KMS-11 (cell line): ENCODE data around the gene GOLGA3.

ENCODE experiments used
- H2AFZ ChIP-seq: fragments of 200-600 bp; sonication (generic); 2 replicates; pipeline ENCODE4 v1.6.1; 2016; ENCODE audit warnings: antibody characterized with exemption, mixed run types, low read depth
- H3K27ac ChIP-seq: fragments of 200-600 bp; sonication (generic); 2 replicates; pipeline ENCODE4 v1.6.1; 2016; ENCODE audit warnings: mild to moderate bottlenecking, mixed run types
- H3K27me3 ChIP-seq: fragments of 200-600 bp; sonication (generic); 2 replicates; pipeline ENCODE4 v1.6.1; 2017; ENCODE audit warnings: mild to moderate bottlenecking, low read depth, mixed run types, moderate library complexity; ENCODE audit not compliant: insufficient read depth
- H3K36me3 ChIP-seq: fragments of 200-600 bp; sonication (generic); 2 replicates; pipeline ENCODE4 v1.6.1; 2017; ENCODE audit warnings: mild to moderate bottlenecking, mixed run types; ENCODE audit not compliant: insufficient read depth
- H3K4me1 ChIP-seq: fragments of 200-600 bp; sonication (generic); 2 replicates; pipeline ENCODE4 v1.6.1; 2016; ENCODE audit warnings: mild to moderate bottlenecking, low read depth, mixed run types; ENCODE audit not compliant: poor library complexity, severe bottlenecking
- H3K4me2 ChIP-seq: fragments of 200-600 bp; sonication (generic); 2 replicates; pipeline ENCODE4 v1.7.0; 2016; ENCODE audit warnings: mild to moderate bottlenecking, mixed run types
- H3K4me3 ChIP-seq: fragments of 200-600 bp; sonication (generic); IDR thresholded peaks from 2 replicates; pipeline ENCODE4 v1.6.1; 2017; ENCODE audit warnings: low read depth, low read length, mixed read lengths; ENCODE audit not compliant: insufficient read depth
- H3K79me2 ChIP-seq: fragments of 200-600 bp; sonication (generic); 2 replicates; pipeline ENCODE4 v1.6.1; 2016; ENCODE audit warnings: low read depth, mixed run types; ENCODE audit not compliant: insufficient read depth
- H3K9ac ChIP-seq: fragments of 200-600 bp; sonication (generic); 2 replicates; pipeline ENCODE4 v1.6.1; 2016; ENCODE audit warnings: mild to moderate bottlenecking, mixed run types
- H4K20me1 ChIP-seq: fragments of 200-600 bp; sonication (generic); 2 replicates; pipeline ENCODE4 v1.6.1; 2016; ENCODE audit warnings: mild to moderate bottlenecking, mixed run types; ENCODE audit not compliant: insufficient read depth
- CTCF ChIP-seq: fragments of 200-600 bp; sonication (generic); conservative IDR thresholded peaks from 2 replicates; pipeline ENCODE4 v1.6.1; 2017; ENCODE audit warnings: low read depth, mild to moderate bottlenecking, antibody characterized with exemption, low read length, moderate library complexity, mixed read lengths

GOLGA3 gene

GRCh38 chr12:132740313-132740646, 88.4 kb downstream of the GOLGA3 start:
- H4K20me1 ChIP-seq: no peaks in the 10 kb centered on the region
- no peak overlapping the region for H3K4me3 ChIP-seq
- H3K79me2 ChIP-seq: no peaks in the 10 kb centered on the region
- TF ChIP-seq CTCF: no peak
- no peaks in the 10 kb centered on the region; the same call in 1 of the 2 replicates for H3K36me3 ChIP-seq
- no peak overlapping the region for H2AFZ ChIP-seq
- H3K27ac ChIP-seq: no peak overlapping the region
- H3K9ac ChIP-seq: no peak overlapping the region
- H3K27me3 ChIP-seq: no peaks in the 10 kb centered on the region
- H3K4me1 ChIP-seq: no peaks in the 10 kb centered on the region
- H3K4me2 ChIP-seq: no peak overlapping the region

GRCh38 chr12:132739600-132740312, 88.9 kb downstream of the GOLGA3 start:
- Histone ChIP-seq H3K9ac (no peak overlapping the region), H2AFZ (no peak overlapping the region), H3K4me2 (no peak overlapping the region), H3K4me1 (no peaks in the 10 kb centered on the region), H3K79me2 (no peaks in the 10 kb centered on the region), H3K27me3 (no peaks in the 10 kb centered on the region), H4K20me1 (no peaks in the 10 kb centered on the region), H3K36me3 (no peaks in the 10 kb centered on the region; the same call in 1 of the 2 replicates), H3K4me3 (no peak overlapping the region), H3K27ac (no peak overlapping the region)
- no peak for TF ChIP-seq CTCF

GRCh38 chr12:132736913-132737312, 91.8 kb downstream of the GOLGA3 start:
- Histone ChIP-seq H3K4me1 (no peaks in the 10 kb centered on the region), H4K20me1 (no peaks in the 10 kb centered on the region), H3K9ac (no peak overlapping the region), H3K79me2 (no peaks in the 10 kb centered on the region), H3K4me3 (no peak overlapping the region), H3K4me2 (no peak overlapping the region), H3K27me3 (no peaks in the 10 kb centered on the region), H2AFZ (no peak overlapping the region), H3K36me3 (no peaks in the 10 kb centered on the region; the same call in 1 of the 2 replicates), H3K27ac (no peak overlapping the region)
- TF ChIP-seq CTCF: no peak

GRCh38 chr12:132736378-132736777, 92.3 kb downstream of the GOLGA3 start:
- H3K79me2 ChIP-seq: no peaks in the 10 kb centered on the region
- H3K27ac ChIP-seq: no peak overlapping the region
- H3K27me3 ChIP-seq: no peaks in the 10 kb centered on the region
- no peak overlapping the region for H3K9ac ChIP-seq
- no peak for TF ChIP-seq CTCF
- H3K4me2 ChIP-seq: no peak overlapping the region
- H2AFZ ChIP-seq: no peak overlapping the region
- no peaks in the 10 kb centered on the region for H4K20me1 ChIP-seq
- H3K36me3 ChIP-seq: no peaks in the 10 kb centered on the region; the same call in 1 of the 2 replicates
- H3K4me3 ChIP-seq: no peak overlapping the region
- no peaks in the 10 kb centered on the region for H3K4me1 ChIP-seq
